ENCODE data around the gene GMPPA.
A peak's percentile ranks its signal among the peaks of the same experiment; 100 is the strongest.

The GMPPA gene

DNA sequence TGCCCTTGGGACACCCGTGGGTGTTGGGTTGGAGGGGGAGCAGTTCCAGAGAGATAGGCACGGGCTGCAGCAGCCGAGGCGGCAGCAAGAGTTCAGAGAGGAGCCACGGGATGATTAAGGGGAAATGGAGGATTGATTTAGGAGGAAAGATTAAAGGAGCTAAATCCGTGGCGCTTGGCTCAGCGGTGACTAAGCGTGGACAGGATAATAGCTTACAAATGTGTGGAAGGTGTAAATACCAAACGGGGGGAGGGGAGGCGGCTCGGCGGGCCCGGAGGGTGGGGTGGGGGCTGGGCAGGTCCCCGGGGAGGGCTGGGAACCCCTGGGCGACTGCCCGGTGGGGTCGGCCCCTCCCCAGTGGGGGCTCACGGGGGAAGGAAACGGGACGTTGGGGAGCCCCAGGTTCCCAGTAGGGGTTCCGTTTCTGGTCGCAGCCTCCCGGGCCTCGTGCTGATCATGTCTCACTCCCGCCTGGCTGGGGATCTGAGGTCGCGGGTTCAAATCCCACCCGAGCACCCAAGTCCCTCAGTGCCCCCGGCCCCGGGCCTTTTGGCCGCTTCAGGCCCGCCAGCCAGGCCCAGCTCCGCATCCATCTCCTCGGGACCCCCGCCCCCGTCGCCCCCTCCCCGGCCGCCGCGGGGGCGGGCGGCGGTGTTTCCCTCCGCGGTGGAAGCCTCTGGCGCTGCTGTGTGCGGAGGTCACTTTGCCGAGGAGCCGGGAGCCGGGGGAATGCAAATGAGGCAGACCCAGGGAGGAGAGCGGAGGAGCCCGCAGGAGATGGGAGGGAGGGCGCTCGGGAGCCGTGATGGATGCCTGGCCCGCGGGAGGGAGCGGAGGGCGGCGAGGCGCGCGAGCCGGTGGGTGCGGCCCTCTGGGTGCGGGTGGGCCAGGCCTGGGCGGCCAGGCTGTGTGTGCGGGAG, 23.7 kb downstream of the GMPPA start:
- no peak for DNase-seq (ENCODE audit: low read depth)

DNA sequence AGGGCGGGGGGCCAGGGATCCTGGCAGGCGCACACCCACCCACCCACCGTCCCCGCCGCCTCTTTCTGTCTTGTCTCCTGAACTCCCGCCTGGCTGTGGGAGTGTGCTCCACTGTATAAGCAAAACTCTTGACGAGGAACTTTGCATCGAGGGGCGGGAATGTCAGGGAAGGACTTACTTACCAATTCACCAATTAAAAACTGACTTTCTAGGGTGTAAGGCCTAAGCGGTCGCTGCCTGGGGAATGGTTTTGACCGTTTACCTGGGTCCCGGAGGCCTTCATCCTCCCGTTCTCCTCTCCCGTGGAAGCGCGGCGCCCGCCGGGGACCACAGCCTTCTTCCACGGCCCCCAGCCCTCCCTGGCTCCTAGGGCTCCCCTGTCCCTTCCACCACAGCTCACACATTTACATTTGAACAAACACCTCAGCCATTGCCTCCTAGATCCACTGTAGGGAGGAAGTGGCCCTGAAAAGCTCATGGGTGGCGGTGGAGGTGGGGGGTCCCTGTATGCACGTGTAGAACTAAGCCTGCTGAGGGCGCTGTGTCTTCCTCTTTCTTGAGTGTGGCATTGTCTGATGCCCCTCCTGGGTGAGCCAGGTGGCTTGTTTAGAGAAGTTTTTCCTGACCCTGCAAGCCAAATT, 24.5 kb downstream of the GMPPA start:
- no peak for DNase-seq (ENCODE audit: low read depth)

DNA sequence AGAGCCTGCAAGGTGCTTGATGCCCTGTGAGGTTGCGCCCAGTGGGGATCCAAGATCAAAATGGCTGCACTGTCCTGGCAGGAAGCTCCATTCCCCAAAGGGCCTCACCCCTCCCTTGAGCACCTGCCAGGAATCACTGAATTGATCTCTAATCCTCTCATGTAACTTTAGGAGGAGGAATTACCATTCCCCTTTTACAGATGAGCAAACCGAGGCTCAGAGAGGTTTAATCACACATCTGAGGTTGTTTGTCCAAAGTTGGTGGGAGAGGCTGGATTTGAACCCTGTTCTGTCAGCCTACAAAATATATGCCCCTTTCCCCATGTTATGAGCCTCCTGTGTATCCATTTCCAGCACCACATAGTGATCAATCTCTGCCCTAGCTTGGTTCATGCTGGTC, 26.1 kb downstream of the GMPPA start:
- DNase-seq (ENCODE audit: low read depth), result no peak

DNA sequence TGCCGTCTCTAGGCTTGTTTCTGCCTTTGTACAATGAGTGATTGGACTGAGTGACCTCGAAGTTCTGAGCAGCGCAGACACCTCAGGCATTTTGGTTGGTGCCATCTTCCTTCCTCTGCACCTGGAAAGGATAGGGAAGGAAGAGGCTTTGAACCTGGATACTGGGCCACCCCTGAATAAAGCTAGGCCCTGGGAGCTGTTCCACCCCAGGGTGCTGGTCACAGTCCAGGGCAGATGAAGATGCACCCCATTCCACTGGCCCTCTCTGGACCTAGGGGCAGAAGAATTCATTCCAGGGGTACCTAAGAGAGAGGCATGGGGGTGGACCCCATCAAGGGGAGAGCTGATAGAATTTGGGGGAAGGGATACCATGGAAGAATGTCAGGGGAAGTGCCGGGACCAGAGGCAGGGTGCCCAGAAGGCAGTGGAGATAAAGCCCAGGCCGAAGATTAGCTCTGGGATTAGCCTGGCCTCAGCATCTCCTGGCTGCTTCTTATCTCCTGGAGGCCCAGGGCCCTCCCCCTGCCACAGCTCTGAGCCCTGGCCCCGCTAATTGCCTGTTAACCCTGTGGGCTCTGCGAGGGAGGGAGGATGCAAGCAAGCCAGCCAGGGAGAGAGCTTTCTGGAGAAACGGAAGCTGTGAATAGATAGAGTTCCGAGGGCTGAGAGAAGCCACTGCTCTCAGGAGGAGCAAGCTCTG, 27.0 kb downstream of the GMPPA start:
- DNase-seq (ENCODE audit: low read depth), result no peak

DNA sequence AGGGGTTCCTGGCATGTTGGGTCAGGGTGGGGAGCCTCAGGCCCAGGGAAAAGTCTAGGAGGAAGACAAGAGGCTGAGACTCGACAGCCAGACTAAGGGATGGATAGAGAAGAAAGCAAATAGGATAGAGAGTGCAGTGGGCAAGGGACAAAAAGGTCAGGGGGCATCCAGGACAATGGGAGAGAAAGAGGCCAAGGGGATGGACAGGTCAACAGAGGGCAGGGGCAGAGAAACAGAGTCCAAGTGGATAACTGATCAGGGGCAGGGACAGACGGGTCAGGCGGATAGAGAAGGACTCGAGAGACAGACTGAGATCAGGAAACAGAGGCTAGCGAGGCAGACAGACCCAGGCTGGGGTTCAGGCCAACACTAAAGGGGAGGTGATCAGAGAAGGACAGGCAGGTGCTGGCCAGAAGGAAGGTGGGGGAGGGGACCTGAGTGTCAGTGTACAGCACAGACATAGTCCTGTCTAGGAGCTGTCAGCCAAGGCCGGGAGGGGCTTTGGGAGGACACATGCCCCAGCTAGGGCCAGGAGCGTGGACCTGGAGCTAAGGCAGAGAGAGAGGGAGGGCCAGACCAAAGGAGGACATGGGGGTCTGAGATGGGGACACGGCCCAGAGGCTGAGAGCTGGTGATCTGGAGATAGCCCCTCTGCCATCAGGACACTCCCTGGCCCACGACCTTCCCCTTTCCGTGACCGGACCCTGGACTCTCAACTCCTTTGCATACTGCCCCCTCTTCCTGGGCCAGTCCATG, 27.8 kb downstream of the GMPPA start:
- DNase-seq (ENCODE audit: low read depth), result no peak

DNA sequence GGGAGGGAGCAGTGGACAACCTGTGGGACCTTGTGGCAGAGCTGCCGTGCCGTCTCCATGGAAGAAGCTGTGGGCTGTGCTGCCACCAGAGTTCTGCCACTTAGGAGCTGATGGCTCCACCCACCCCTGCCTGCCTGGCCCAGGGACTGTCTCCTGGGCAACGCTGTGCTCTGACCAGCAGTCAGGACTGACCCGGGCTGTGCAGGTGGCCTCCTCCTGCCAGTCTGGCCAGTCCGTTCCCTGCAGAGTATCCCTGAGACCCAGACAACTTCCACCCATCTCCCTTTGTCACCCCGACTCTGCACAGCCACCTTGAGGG, 28.3 kb downstream of the GMPPA start:
- no peak for DNase-seq (ENCODE audit: low read depth)

DNA sequence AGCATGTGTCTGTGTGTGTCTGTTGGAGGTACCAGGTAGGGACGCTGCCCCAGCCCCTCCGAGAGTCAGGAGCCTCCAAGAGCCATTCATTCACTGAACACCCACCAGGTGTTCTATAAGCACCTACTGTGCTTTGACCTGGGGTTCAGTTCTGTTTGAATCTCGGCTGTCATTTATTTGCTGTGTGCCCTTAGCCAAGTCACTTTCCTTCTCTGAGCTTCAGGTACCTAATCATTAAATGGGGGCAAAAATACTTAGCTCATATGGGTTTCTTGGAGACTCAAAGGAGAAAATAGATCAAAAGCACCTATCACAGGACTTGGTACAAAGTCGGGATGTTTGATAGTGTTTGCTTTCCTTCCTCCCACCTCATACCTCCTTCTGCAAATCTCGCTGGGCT, 28.8 kb downstream of the GMPPA start:
- no peak for DNase-seq (ENCODE audit: low read depth)

DNA sequence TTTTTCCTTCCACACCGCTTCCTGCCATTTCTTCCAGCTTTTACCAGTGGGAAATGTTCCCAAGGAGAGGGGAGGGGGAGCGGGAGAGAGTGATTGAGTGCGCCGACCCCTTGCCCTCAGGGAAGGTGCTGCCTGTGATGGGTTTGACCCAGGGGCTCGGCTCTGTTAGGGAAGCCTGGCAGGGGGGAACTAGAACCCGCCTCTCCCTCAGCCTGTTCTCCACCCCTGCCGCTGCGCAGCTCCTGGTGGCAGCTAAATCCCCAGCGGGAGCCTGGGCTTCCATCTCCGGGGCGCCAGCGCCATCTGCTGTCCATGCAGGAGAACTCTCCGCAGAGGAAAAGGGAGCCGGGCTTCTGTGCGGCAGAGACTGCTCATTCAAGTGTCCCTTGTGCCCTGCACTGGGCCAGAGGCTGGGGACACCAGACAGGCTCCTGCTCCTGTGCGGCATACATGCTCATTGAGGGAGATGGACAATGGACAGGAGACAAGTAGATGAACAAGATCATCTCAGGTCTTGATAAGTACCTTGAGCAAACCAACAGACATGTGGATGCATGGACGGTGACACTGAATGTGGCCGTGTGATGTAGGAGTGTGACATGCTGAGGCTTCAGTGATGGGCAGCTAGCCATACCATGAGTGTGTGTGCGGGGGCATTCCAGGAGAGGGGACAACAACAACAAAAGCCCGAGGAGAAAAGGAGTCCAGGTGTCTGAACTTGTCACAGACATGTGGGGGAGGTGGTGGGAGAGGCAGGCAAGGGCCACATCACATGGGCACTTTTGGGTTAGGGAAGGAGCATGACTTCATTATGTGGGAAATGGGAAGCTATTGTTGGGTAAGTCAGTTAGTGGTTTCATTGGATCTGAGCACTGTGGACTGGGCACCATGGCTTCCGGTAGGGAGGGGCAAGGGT, 31.6 kb downstream of the GMPPA start:
- peak; percentile 89 for DNase-seq (ENCODE audit: low read depth)

DNA sequence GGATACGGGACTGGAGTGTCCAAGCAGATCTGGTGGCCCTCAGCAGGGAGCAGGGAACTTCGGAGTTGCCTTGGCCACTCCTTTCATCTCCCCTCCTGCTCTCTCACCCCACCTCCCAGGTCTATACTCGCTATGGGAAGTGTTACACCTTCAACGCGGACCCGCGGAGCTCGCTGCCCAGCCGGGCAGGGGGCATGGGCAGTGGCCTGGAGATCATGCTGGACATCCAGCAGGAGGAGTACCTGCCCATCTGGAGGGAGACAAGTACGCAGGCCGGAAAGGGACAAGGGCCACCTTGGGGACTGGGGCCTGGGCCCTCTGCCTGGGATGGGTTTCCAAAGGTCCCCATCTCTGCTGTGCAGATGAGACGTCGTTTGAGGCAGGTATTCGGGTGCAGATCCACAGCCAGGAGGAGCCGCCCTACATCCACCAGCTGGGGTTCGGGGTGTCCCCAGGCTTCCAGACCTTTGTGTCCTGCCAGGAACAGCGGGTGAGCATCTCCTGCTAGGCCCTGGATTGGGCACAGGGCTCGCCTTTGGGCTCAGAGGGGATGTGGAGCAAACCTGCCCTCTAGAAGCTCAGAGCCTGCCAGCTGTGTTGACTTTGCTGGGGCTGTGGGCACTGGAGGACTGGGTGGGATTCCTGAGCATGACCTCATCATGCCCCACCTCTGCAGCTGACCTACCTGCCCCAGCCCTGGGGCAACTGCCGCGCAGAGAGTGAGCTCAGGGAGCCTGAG, 33.1 kb downstream of the GMPPA start:
- no peak for DNase-seq (ENCODE audit: low read depth)

DNA sequence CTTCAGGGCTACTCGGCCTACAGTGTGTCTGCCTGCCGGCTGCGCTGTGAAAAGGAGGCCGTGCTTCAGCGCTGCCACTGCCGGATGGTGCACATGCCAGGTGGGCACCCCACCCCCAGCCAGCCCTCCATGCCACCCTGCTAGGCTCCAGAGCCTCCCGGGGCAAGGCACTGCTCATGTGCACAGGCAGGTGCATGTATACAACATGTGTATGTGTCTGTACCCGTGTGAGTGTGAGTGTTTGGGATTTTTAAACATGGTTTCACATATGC, 33.6 kb downstream of the GMPPA start:
- DNase-seq (ENCODE audit: low read depth), result no peak

DNA sequence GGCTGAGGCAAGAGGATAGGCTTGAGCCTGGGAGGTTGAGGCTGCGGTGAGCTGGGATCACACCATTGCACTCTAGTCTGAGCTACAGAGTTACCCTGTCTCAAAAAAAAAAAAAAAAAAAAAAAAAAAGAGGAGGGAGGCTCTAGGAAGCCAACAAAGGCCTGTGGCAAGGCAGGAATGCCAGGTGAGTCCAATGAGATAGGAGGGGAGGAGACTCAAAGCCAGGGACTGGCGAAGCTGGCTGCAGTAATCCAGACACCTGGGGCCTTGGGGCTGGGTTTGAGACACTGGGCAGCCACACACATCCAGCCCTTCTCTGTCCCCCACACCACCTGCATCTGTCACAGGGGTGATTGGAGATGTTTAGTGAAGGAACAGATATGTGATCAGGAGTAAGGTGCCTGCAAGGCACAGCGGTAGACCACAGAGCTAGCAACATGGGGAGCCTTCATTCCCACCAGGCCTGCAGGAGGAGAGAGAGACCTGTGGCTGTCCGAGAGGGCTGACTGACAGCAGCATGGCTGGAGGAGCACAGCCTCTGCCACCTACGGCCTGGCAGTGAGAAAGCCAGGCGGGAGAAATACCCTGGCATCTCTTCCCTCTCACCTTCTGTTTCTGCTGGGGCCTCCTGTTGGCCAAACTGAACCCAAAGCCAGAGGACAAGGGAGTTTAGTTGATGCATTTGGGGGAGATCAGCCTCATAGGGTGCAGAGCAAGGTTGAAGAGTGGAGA, 35.4 kb downstream of the GMPPA start:
- no peak for DNase-seq (ENCODE audit: low read depth)

DNA sequence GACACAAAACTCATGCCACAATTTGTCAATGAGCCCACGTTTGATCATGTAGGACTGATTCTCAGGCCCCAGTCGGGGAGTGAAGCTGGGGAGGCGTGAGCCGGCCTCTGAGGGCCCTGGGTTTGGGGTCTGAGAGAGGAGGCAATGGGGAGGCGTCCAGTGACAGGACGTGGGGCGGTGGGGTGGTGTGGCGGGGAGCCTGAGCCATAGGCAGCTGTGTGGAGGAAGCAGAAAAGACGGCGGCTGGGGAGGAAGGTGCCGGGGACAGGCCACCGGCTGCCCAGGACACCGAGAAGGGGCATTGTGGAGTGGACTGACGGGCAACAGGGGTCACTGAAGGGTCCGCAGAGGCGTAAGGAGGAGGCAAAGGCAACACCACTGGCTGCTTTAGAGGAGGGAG, 37.7 kb downstream of the GMPPA start:
- DNase-seq (ENCODE audit: low read depth), result no peak

DNA sequence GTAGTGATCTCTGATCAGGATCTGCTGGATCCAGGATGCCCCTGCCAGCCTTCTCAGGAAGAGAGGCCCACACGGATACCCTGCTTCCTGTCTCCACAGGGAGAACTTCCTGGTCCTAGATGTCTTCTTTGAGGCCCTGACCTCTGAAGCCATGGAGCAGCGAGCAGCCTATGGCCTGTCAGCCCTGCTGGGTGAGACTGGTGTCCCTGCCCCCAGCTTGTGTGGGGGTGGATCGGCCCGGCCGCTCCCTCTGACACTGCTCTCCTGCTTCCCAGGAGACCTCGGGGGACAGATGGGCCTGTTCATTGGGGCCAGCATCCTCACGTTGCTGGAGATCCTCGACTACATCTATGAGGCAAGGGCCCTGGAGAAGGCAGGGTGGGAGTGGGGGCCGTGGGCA, 38.3 kb downstream of the GMPPA start:
- DNase-seq (ENCODE audit: low read depth), result no peak

DNA sequence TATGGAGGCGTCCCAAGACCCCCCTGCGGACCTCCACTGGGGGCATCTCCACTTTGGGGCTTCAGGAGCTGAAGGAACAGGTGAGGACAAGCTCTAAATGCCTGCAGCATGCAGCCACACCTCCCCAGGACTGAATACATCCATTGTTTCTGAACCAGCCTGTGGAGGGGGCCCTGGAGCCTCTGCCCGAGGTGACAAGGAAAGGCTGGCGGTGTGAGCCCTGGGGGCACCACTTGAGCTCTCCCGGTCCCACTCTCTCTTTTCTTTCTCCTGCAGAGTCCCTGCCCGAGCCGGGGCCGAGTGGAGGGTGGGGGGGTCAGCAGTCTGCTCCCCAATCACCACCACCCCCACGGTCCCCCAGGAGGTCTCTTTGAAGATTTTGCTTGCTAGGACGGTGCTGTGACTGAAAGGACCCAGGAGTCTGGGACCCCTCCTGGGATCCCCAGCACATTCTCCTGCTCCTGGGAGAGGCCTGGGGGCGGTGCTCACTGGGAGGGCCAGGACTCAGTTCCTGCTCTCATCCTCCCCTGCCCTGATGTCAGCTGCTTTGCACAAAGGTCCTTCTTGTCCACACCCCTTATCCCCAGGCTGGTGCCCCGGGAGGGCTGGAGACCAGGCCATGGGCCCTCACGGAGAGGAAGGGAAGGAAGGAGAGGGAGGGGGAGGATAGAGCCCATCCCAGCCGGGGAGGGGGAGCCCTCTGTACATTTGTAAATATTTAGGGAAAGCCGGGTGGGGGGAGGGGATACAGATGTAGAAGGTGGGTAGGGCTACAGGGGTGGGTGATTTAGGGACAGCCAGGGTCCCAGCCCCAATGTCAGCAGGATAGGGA, 39.2 kb downstream of the GMPPA start:
- DNase-seq (ENCODE audit: low read depth), result no peak

DNA sequence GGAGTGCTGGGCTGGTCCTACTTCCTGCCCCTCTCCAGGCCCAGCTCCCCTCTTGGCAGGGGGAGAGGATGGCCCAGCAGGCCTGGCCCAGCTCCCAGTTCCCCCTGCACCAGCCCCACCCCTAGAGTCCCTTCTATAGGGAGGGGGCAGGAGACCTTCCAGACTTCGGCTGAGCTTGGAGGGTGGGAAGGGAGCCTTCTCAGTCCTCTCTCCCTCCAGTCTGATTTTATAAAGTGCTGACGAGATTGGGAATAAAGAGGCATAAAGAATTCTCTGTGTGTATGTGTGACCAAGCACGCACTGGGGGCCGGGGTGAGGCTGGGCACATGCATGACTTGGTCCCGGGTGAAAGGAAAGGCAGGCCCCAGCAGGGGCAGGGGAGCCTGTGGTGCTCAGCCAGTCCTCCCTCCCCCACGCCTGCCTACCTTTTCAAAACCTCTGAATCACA, 39.8 kb downstream of the GMPPA start:
- no peak for DNase-seq (ENCODE audit: low read depth)

DNA sequence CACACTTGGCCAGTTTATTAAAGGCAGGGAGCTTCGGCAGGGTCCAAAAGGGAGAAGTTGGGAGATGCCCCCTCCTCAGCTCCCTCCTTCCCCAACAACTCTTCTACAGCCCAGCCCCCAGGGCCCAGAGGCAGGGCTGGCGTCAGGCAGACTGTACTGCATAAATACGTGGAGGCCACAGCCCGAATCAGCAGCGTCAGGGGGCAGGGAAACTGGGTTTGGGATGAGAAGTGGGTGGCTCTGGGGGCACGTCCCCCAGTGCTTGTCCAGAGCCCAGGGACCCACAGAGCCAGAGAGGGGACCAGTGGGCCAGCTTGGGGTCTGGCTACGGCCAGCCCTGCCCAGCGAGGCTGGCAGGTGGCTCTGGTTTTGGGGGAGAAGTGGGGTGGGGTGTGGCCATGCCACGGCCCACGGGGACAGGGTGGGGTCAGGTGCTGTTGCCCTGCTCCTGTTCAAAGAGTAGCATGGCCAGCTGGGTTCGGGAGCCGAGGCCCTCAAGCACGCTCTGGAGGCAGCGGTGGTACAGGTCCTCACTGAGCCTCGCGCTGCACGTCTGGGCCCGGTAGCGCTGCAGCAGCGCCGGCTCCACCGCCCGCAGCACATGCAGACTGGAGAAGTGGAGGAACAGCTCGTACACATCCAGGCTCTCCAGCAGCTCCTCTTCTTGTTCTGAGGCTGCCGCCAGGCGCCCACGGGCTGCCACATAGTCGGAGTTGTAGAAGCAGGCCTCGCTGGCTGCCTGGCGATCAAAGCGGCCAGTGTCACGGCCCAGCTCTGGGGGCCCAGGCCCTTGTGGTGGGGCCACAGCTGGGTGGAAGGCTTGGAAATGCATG, 40.5 kb downstream of the GMPPA start:
- no peak for DNase-seq (ENCODE audit: low read depth)

DNA sequence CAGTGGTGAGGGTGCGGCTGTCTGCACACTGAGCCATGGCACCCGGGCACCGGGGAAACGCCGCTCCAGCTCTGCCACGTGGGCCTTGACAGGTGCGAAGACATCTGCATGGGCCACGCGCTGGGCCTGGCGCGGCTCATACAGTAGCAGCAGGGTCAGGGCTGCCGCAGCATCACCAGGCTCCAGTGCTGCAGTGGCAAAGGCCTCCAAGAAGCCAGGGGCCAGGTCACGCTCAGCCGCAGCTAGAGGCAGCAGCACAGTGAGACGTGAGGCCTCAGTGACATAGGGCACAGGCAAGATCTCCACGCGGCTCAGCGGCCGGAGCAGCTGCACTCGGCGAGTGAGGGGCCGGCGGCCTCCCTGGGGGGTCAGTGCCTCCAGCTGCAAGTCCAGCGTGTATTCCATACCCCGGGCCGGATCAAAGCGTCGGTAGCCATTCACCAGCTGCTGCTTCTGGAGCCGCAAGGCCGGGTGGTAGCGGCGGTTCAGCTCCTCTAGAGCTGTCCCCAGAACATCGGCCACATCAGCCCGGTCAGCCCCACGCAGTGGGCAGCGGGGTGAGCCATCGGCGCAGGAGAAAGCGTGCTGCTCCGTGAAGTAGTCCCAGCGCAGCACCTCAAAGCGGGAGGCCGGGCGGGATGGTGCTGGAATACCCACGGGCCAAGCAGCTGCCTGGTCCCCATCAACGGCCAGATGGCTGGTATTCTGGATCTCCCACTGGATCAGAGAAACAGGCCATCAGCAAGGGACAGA, 41.4 kb downstream of the GMPPA start:
- no peak for DNase-seq (ENCODE audit: low read depth)
